Loucy (cell line): ENCODE data around the gene SART3.

ENCODE experiments used
- H2AFZ ChIP-seq: fragments of 200-600 bp; sonication (generic); 2 replicates; pipeline ENCODE4 v1.6.0; 2016; ENCODE audit warnings: antibody characterized with exemption, mild to moderate bottlenecking, low read length, moderate library complexity
- H3F3A ChIP-seq: fragments of 200-600 bp; 2 replicates; pipeline ENCODE4 v1.6.0; 2016; ENCODE audit warnings: antibody characterized with exemption, low read depth, mild to moderate bottlenecking
- H3K27me3 ChIP-seq: fragments of 200-600 bp; sonication (generic); 2 replicates; pipeline ENCODE4 v1.6.1; 2014; ENCODE audit warnings: low read length, mild to moderate bottlenecking; ENCODE audit not compliant: insufficient read depth, poor library complexity, severe bottlenecking
- H3K36me3 ChIP-seq: fragments of 200-600 bp; sonication (generic); 2 replicates; pipeline ENCODE4 v1.6.1; 2016; ENCODE audit warnings: low read length; ENCODE audit not compliant: insufficient read depth
- H3K4me1 ChIP-seq: fragments of 200-600 bp; sonication (generic); 2 replicates; pipeline ENCODE4 v1.5.1; 2014; ENCODE audit warnings: low read length, mild to moderate bottlenecking; ENCODE audit not compliant: insufficient read depth, poor library complexity, severe bottlenecking
- H3K4me2 ChIP-seq: fragments of 200-600 bp; sonication (generic); 2 replicates; pipeline ENCODE4 v1.6.0; 2014; ENCODE audit warnings: antibody characterized with exemption, low read length, low read depth, mild to moderate bottlenecking; ENCODE audit not compliant: poor library complexity, severe bottlenecking
- H3K4me3 ChIP-seq: fragments of 200-600 bp; sonication (generic); 2 replicates; pipeline ENCODE4 v1.5.1; 2014; ENCODE audit warnings: low read length, mild to moderate bottlenecking, mixed read lengths; ENCODE audit not compliant: poor library complexity, severe bottlenecking
- H3K79me2 ChIP-seq: fragments of 200-600 bp; sonication (generic); 2 replicates; pipeline ENCODE4 v1.6.1; 2014; ENCODE audit warnings: low read length; ENCODE audit not compliant: insufficient read depth
- H3K9ac ChIP-seq: fragments of 200-600 bp; sonication (generic); 2 replicates; pipeline ENCODE4 v1.6.0; 2014; ENCODE audit warnings: mild to moderate bottlenecking, low read depth, low read length, moderate library complexity; ENCODE audit not compliant: poor library complexity, severe bottlenecking
- H3K9me2 ChIP-seq: fragments of 200-600 bp; sonication (generic); replicated peaks from 2 replicates; pipeline ENCODE4 v1.6.1; 2016; ENCODE audit warnings: low read depth, low read length, mixed read lengths
- H3K9me3 ChIP-seq: fragments of 200-600 bp; sonication (generic); 2 replicates; pipeline ENCODE4 v1.6.1; 2014; ENCODE audit warnings: mild to moderate bottlenecking, antibody characterized with exemption, low read length, low read depth; ENCODE audit not compliant: insufficient read depth
- H4K20me1 ChIP-seq: fragments of 200-600 bp; sonication (generic); 2 replicates; pipeline ENCODE4 v1.6.0; 2014; ENCODE audit warnings: antibody characterized with exemption, low read length, mild to moderate bottlenecking; ENCODE audit not compliant: insufficient read depth, poor library complexity, severe bottlenecking
- EZH2phosphoT487 ChIP-seq: fragments of 200-600 bp; IDR thresholded peaks from 2 replicates; pipeline ENCODE4 v1.6.1; 2018; ENCODE audit warnings: antibody characterized with exemption, mild to moderate bottlenecking, moderate library complexity, borderline replicate concordance
- TF ChIP-seq, protein P1 (sequence below): fragments of 200-600 bp; sonication (generic); conservative IDR thresholded peaks from 2 replicates; pipeline ENCODE4 v1.5.1; 2014; ENCODE audit warnings: mild to moderate bottlenecking, antibody characterized with exemption, low read length

SART3 gene

GRCh38 chr12:108530161-108530560 lies 30.8 kb downstream of the SART3 start:
- Histone ChIP-seq H3K36me3 (peaks cover 95% of the 10 kb centered on the region), H3K79me2 (no peaks in the 10 kb centered on the region), H3K27me3 (no peaks in the 10 kb centered on the region)

DNA sequence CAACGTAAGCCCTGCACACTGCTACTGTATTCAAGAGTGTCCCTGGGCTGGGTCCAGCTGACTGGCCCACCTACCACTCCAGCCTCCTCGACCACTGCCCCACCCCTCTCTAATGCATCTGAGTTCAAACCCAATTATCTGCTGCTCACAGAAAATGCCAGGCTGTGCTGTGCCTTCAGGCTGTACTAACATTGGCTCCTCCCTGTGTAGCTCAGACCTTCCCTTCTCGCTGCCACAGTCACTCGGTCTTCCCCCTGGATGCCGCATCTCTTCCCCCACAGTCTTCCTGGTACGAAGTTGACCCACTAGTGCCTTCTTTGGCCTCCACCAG lies 33.8 kb downstream of the SART3 start:
- no peak for TF ChIP-seq EZH2phosphoT487
- TF ChIP-seq, protein P1, sequence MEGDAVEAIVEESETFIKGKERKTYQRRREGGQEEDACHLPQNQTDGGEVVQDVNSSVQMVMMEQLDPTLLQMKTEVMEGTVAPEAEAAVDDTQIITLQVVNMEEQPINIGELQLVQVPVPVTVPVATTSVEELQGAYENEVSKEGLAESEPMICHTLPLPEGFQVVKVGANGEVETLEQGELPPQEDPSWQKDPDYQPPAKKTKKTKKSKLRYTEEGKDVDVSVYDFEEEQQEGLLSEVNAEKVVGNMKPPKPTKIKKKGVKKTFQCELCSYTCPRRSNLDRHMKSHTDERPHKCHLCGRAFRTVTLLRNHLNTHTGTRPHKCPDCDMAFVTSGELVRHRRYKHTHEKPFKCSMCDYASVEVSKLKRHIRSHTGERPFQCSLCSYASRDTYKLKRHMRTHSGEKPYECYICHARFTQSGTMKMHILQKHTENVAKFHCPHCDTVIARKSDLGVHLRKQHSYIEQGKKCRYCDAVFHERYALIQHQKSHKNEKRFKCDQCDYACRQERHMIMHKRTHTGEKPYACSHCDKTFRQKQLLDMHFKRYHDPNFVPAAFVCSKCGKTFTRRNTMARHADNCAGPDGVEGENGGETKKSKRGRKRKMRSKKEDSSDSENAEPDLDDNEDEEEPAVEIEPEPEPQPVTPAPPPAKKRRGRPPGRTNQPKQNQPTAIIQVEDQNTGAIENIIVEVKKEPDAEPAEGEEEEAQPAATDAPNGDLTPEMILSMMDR = no peak
- no peak overlapping the region for H3K4me3 ChIP-seq
- H3K36me3 ChIP-seq = peaks cover 97% of the 10 kb centered on the region; the same call in 1 of the 2 replicates
- H3F3A ChIP-seq = no peaks in the 10 kb centered on the region
- no peaks in the 10 kb centered on the region for H3K9me3 ChIP-seq
- no peak overlapping the region for H3K4me2 ChIP-seq
- no peak overlapping the region for H2AFZ ChIP-seq
- H4K20me1 ChIP-seq = no peaks in the 10 kb centered on the region
- no peak overlapping the region for H3K9ac ChIP-seq
- no peaks in the 10 kb centered on the region for H3K9me2 ChIP-seq
- no peaks in the 10 kb centered on the region for H3K4me1 ChIP-seq
- no peaks in the 10 kb centered on the region for H3K27me3 ChIP-seq
- no peaks in the 10 kb centered on the region for H3K79me2 ChIP-seq

More at GRCh38 chr12:108530161-108530560, 30.8 kb downstream of the SART3 start:
- H2AFZ ChIP-seq = no peak overlapping the region
- TF ChIP-seq, protein P1 = no peak
- H3F3A ChIP-seq = no peaks in the 10 kb centered on the region
- H3K4me2 ChIP-seq = no peak overlapping the region
- H3K4me3 ChIP-seq = no peak overlapping the region
- H3K4me1 ChIP-seq = no peaks in the 10 kb centered on the region
- H4K20me1 ChIP-seq = no peaks in the 10 kb centered on the region
- no peaks in the 10 kb centered on the region for H3K9me2 ChIP-seq
- no peaks in the 10 kb centered on the region for H3K9me3 ChIP-seq
- no peak overlapping the region for H3K9ac ChIP-seq

GRCh38 chr12:108526482-108527165 lies 34.3 kb downstream of the SART3 start:
- Histone ChIP-seq H3K79me2 (no peaks in the 10 kb centered on the region), H3K4me1 (no peaks in the 10 kb centered on the region)

More at GRCh38 chr12:108526482-108527165, 34.3 kb downstream of the SART3 start:
- Histone ChIP-seq H3K4me3 (no peak overlapping the region), H3K36me3 (peaks cover 97% of the 10 kb centered on the region; the same call in 1 of the 2 replicates), H3K9me2 (no peaks in the 10 kb centered on the region), H3K27me3 (no peaks in the 10 kb centered on the region), H3F3A (no peaks in the 10 kb centered on the region), H2AFZ (no peak overlapping the region), H4K20me1 (no peaks in the 10 kb centered on the region), H3K9me3 (no peaks in the 10 kb centered on the region), H3K9ac (no peak overlapping the region), H3K4me2 (no peak overlapping the region)
- TF ChIP-seq EZH2phosphoT487 = no peak
- TF ChIP-seq, protein P1 = no peak
